Measurements from ENCODE around the gene MCFD2. TPM values are rescaled to one million over a fixed set of nuclear protein-coding genes. Genes with fewer than 3 reads are reported as not detected.

MCFD2 gene
- polyA plus RNA-seq, 1 donor = 40.0 TPM

- DNase-seq (ENCODE audit: low read depth) = no peak
These were observed 42.0 kb downstream of the MCFD2 start for GRCh38 chr2:46873604-46874068.

DNA sequence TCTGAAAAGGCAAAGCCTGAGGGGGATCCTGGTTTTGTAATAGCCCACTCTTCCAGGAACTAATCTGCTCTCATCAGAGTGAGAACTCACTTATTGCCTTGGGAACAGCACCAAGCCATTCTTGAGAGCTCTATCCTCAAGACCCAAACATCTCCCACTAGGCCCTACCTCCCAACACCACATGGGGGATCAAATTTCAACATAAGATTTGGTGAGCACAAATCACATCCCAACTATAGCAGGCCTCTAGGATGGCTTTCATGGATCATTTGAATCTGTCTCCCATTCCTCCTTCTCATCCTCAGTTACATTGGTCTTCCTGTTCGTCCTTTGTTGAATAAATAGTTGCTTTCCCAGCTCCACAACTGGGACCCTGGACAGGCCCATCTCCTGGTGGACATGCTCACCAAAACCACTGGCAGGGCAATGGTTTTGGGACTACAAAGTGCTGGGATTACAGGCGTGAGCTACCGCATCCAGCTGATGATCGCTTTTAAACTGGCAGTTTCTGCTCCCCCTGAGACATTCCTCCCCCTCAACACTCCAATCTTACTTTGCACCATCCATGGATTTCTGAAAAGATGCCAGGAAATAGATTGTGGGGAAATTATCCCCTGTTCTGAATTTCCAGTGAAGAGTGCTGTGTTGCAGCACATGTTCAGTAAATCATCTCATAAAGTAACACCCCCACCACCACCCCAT is 42.6 kb downstream of the MCFD2 start:
- DNase-seq (ENCODE audit: low read depth) = no peak

GRCh38 chr2:46871976-46872381 is 43.6 kb downstream of the MCFD2 start:
- no peak for DNase-seq (ENCODE audit: low read depth)

GRCh38 chr2:46870051-46870839 is 45.4 kb downstream of the MCFD2 start:
- DNase-seq (ENCODE audit: low read depth) = no peak

- no peak for DNase-seq (ENCODE audit: low read depth)
These were observed 46.0 kb downstream of the MCFD2 start for GRCh38 chr2:46869621-46870020.

DNA sequence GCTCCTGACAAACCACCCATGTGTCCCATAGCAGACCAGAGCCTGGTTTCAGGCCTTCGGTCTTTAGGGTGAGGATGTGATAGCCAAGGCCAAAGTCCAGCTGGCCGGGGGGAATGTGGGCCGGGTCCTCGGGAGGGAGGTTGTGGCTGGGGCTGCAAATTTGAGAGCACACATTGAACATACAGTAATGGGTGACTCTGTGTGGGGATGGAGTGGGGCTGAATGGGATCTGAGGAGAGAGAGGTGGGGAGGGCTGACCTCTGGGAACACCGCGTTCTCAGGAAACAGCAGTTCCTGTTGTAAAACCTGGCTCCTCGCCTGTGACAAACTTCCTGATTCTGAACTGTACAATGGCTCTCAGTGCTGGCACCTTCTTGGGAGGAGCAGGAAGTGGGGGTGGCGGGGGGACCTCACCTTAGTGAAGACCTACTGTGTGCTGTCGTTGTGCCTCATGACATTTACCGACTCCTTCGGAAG is 48.8 kb downstream of the MCFD2 start:
- DNase-seq (ENCODE audit: low read depth) = no peak

DNA sequence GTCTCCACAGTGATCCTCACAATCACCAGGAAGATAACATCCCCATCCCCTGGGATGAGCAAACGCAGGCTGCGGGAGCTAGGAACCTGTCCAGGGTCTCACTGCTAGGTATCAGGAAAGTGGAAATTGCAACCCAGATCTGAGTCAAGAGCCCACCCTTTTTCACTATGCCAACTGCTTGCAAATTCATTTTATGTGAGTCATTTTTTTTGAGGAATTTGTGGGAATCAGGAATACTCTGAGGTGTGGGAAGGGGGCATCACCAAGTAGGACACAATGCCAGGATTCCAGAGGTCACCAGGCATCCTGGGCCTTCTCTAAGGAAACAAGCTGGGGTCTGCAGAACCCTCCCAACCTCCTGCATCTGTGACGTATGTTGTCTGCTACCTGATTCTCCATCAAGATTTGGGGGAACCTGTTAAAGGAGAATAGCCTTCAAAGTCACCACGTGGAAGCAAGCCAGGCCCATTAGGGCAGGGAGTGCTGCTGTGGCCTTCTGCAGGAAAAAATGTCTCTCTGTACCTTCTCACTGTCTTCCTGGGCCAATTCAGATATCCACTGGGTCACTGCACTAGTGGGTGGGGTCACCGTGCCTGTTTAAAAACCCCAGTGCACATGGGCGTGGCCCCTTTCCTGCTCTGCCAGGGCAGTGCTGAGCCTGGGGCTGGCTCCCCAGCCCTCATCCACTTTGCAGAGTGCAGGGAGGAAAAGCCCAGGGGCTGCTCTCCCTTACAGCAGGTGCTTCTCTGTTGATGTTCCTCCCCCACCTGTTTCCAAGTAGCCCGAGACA is 50.2 kb downstream of the MCFD2 start:
- no peak for DNase-seq (ENCODE audit: low read depth)

GRCh38 chr2:46863882-46864281 is 51.7 kb downstream of the MCFD2 start:
- no peak for DNase-seq (ENCODE audit: low read depth)

GRCh38 chr2:46862514-46862913 is 53.1 kb downstream of the MCFD2 start:
- no peak for DNase-seq (ENCODE audit: low read depth)

GRCh38 chr2:46861916-46862315 is 53.7 kb downstream of the MCFD2 start:
- no peak for DNase-seq (ENCODE audit: low read depth)

GRCh38 chr2:46859482-46859881 is 56.1 kb downstream of the MCFD2 start:
- DNase-seq (ENCODE audit: low read depth) = no peak

DNA sequence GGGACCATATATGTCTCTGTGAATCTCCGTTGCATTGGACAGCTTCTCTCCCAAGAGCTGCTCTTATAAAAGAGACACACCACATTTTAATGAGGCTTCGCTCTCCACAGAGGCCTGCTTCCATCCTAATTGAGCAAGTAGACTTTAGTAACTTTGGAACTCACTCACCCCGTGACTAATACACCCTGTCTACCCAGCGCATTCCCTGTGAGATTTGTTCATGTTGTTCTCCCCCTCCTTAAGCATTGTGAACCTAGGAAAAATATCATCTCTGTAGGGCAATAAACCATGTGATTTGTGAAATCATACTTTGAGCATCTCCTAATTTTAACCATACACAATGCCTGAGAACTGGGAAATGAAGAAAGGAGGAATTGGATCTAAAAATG is 56.9 kb downstream of the MCFD2 start:
- DNase-seq (ENCODE audit: low read depth) = no peak

DNA sequence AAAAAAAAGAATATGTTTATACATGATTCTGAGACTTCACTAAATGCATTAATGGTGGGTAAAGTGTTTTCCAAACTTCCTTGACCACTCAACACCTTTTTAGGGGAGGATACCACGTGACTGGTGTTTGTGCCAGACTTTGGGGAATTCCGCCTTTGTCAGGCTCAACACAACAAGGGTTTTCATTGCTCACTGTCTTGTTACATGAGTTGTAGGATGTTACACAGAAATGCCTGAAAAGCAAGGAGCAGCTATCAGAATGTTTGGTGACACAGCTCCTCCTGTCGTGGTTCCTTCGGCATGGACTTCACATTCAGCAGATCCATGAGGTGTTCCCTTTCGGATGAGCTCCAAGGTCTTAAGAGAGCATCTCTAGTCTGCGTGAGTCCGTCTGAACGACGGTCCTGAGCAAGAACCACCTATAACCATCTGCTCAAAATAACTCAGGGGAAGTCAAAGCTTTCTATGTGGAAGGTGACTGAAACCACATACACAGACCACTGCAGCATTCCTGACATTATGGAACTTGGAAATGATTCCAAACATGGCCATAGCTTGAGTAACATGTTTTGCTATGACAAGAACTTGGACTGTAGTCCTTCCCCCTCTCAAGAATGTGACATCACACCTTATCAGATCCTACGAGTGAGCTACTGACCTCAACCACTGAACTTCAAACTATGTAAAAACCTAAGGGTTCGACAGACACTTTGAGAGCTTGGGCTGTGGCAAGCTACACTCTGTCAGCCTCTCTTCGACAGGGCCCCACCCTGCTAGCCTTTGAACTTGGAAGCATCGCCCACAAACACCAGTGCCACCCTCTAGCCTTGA is 57.5 kb downstream of the MCFD2 start:
- DNase-seq (ENCODE audit: low read depth) = no peak

DNA sequence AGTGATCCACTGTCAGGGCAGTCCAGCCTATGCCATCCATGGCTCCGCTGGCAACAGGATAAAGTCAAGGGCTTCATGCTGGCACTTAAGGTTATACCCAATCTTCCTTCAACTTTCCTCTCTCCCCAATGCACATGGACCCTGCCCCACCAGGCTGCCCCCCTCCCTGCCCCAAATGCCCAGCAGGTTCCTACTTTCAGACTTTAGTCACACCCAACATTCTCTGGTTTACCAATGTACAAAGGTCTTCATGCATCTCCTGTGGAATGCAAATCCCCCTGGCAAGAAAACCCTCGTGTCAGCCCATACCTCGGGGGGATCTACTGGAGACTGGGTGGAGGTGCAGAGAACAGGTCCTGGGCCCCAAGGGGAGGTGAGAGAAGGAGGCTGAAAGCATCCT is 59.3 kb downstream of the MCFD2 start:
- no peak for DNase-seq (ENCODE audit: low read depth)

DNA sequence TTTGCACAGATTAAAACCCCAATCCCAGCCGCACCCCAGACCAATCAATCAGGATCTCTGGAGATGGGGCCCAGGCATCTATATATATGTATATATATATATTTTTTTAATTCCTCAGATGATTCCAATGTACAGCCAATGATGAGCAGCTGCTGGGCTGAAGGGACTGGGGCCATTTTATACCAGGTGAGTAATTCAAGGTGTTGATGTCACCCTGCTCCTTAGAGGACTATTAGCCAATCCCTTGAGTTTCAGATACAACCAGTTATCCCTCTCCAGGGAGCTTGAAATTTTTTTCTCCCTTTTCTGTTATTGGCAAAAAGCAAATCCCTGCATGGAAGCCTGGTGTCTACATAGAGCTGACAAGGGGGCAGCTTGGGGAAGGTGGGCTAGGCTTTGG is 59.8 kb downstream of the MCFD2 start:
- DNase-seq (ENCODE audit: low read depth) = no peak

GRCh38 chr2:46854260-46854659 is 61.3 kb downstream of the MCFD2 start:
- DNase-seq (ENCODE audit: low read depth) = no peak

DNA sequence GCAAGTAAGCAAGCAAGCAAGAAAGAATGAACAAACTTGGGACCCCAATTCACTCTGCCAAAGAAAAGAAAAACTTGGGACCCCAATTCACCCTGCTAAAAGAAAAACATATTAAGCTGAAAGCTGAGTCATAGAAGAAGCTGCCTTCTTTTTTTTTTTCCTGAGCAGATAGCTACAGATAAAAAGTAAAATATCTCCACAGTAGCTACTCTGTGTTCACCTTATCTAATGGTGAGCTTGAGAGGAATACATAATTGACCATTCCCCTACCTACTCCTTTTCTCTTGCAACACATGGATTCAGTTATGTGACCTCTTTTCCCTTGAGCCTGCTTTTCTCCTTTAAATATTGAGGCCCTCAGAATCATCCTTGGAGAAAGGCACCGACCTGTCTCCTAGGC is 63.0 kb downstream of the MCFD2 start:
- no peak for DNase-seq (ENCODE audit: low read depth)

- no peak for DNase-seq (ENCODE audit: low read depth)
These were observed 63.5 kb downstream of the MCFD2 start for GRCh38 chr2:46852124-46852523.
